Liver (tissue), 9 donors: ENCODE measurements around the gene WNT11. TPM values are rescaled to one million over a fixed set of nuclear protein-coding genes. Genes with fewer than 3 reads are reported as not detected.

Source experiments
- DNase-seq: peaks from one replicate; pipeline ENCODE4 v3.0.0-alpha.2; 2017; ENCODE audit warnings: low spot score
- H3K27ac ChIP-seq, 2 donors: one replicate each; pipeline ENCODE4 v1.7.0; 2013; ENCODE audit warnings: inconsistent platforms in 2 of 2, low read length in 2 of 2, control low read depth in 1 of 2, low read depth in 1 of 2, mild to moderate bottlenecking in 1 of 2
- H3K27me3 ChIP-seq, 4 donors: one replicate each; pipeline versions ENCODE4 v1.6.1 to v1.7.0; 2013; ENCODE audit warnings: low read length in 3 of 4, inconsistent platforms in 1 of 4, mild to moderate bottlenecking in 1 of 4, moderate library complexity in 1 of 4; ENCODE audit not compliant: control insufficient read depth in 4 of 4, insufficient read depth in 4 of 4
- H3K36me3 ChIP-seq, 4 donors: one replicate each; pipeline versions ENCODE4 v1.6.1 to v1.7.0; 2013; ENCODE audit warnings: low read length in 3 of 4, mild to moderate bottlenecking in 3 of 4, low read depth in 1 of 4, moderate library complexity in 1 of 4; ENCODE audit not compliant: control insufficient read depth in 4 of 4, insufficient read depth in 3 of 4
- H3K4me1 ChIP-seq, 4 donors: one replicate each; pipeline versions ENCODE4 v1.6.1 to v1.7.0; 2013; ENCODE audit warnings: low read length in 3 of 4, mild to moderate bottlenecking in 3 of 4, moderate library complexity in 1 of 4; ENCODE audit not compliant: control insufficient read depth in 4 of 4, insufficient read depth in 4 of 4
- H3K4me3 ChIP-seq, 3 donors: one replicate each; pipeline versions ENCODE4 v1.6.1 to v1.7.0; 2013; ENCODE audit warnings: low read length in 3 of 3, control low read depth in 1 of 3, low read depth in 1 of 3, mild to moderate bottlenecking in 1 of 3
- H3K9ac ChIP-seq, 2 donors: one replicate each; pipeline ENCODE4 v1.7.0; 2013; ENCODE audit warnings: low read length in 2 of 2, mild to moderate bottlenecking in 2 of 2, moderate library complexity in 2 of 2, control low read depth in 1 of 2, low read depth in 1 of 2
- H3K9me3 ChIP-seq, 4 donors: one replicate each; pipeline versions ENCODE4 v1.6.1 to v1.7.0; 2013; ENCODE audit warnings: low read length in 3 of 4; ENCODE audit not compliant: control insufficient read depth in 4 of 4
- EGR1 ChIP-seq, 2 donors: IDR thresholded peaks; 2 replicates each; pipeline ENCODE4 v1.6.1; 2016 to 2018; ENCODE audit warnings: antibody characterized with exemption in 2 of 2, low read depth in 2 of 2
- FOXA1 ChIP-seq: IDR thresholded peaks from 2 replicates; pipeline ENCODE4 v1.6.1; 2016; ENCODE audit warnings: antibody characterized with exemption
- FOXA2 ChIP-seq: IDR thresholded peaks from 2 replicates; pipeline ENCODE4 v1.6.1; 2016; ENCODE audit warnings: antibody characterized with exemption
- GABPA ChIP-seq, 2 donors: IDR thresholded peaks in 1 of 2; conservative IDR thresholded peaks in 1 of 2; 2 replicates each; pipeline ENCODE4 v1.6.1; 2016; ENCODE audit warnings: antibody characterized with exemption in 2 of 2, mild to moderate bottlenecking in 1 of 2, moderate library complexity in 1 of 2
- HNF4G ChIP-seq: IDR thresholded peaks from 2 replicates; pipeline ENCODE4 v1.6.1; 2016; ENCODE audit warnings: antibody characterized with exemption
- JUND ChIP-seq, 2 donors: IDR thresholded peaks; 2 replicates each; pipeline ENCODE4 v1.6.1; 2016; ENCODE audit warnings: antibody characterized with exemption in 2 of 2
- NR2F2 ChIP-seq: IDR thresholded peaks from 2 replicates; pipeline ENCODE4 v1.6.1; 2016; ENCODE audit warnings: antibody characterized with exemption
- RAD21 ChIP-seq, 2 donors: IDR thresholded peaks; 2 replicates each; pipeline ENCODE4 v1.6.1; 2016; ENCODE audit warnings: antibody characterized with exemption in 2 of 2, mild to moderate bottlenecking in 2 of 2
- SP1 ChIP-seq: IDR thresholded peaks from 2 replicates; pipeline ENCODE4 v1.6.1; 2018; ENCODE audit warnings: antibody characterized with exemption, mild to moderate bottlenecking
- YY1 ChIP-seq: IDR thresholded peaks from 2 replicates; pipeline ENCODE4 v1.6.1; 2016; ENCODE audit warnings: antibody characterized with exemption, mild to moderate bottlenecking
- WGBS: extraction: QIAGEN DNeasy Blood & Tissue Kit; methylation state at CpG from one replicate; pipeline ENCODE4 v1.1.7; 2013; 5-methylcytosine and 5-hydroxymethylcytosine counted together
- polyA plus RNA-seq, 2 donors: library from polyadenylated mRNA; stranded (reverse) in 1 of 2; unstranded in 1 of 2; fragments of 200-250 nt in 1 of 2; fragments of >200 nt in 1 of 2; fragmentation: Nextera tagmentation in 1 of 2; extraction: Ambion mirVana in 1 of 2; gene quantifications; one replicate each; pipeline versions ENCODE4 v1.2.1 to v1.2.3, GENCODE V29; 2013 to 2015
- total RNA-seq, 2 donors: library from RNA; depleted of rRNA; stranded (reverse); fragments of >200 nt; gene quantifications; one replicate each; pipeline ENCODE4 v1.2.3, GENCODE V29; 2014
- TF ChIP-seq, protein P1 (sequence below): fragments of 150-350 bp; IDR thresholded peaks from 2 replicates; pipeline ENCODE4 v1.5.1; 2017; ENCODE audit warnings: improper control_type of control experiment, low read depth, low read length; ENCODE audit not compliant: missing input control
- TF ChIP-seq, protein P2 (sequence below): IDR thresholded peaks from 2 replicates; pipeline ENCODE4 v1.6.1; 2016; ENCODE audit warnings: antibody characterized with exemption
- TF ChIP-seq, protein P3 (sequence below): IDR thresholded peaks from 2 replicates; pipeline ENCODE4 v1.6.1; 2016; ENCODE audit warnings: antibody characterized with exemption
- TF ChIP-seq, protein P4 (sequence below): IDR thresholded peaks from 2 replicates; pipeline ENCODE4 v1.6.1; 2016; ENCODE audit warnings: antibody characterized with exemption, mild to moderate bottlenecking
- TF ChIP-seq, protein P5 (sequence below): IDR thresholded peaks from 2 replicates; pipeline ENCODE4 v1.6.1; 2016; ENCODE audit warnings: antibody characterized with exemption
- donor health status: healthy.
- donor health status: healthy.
- donor health status: healthy.
- donor health status: healthy.
- donor health status: healthy.

Gene WNT11
- total and polyA plus RNA-seq, 4 donors = 1.1 to 4.8 (median 2.5) TPM

DNA sequence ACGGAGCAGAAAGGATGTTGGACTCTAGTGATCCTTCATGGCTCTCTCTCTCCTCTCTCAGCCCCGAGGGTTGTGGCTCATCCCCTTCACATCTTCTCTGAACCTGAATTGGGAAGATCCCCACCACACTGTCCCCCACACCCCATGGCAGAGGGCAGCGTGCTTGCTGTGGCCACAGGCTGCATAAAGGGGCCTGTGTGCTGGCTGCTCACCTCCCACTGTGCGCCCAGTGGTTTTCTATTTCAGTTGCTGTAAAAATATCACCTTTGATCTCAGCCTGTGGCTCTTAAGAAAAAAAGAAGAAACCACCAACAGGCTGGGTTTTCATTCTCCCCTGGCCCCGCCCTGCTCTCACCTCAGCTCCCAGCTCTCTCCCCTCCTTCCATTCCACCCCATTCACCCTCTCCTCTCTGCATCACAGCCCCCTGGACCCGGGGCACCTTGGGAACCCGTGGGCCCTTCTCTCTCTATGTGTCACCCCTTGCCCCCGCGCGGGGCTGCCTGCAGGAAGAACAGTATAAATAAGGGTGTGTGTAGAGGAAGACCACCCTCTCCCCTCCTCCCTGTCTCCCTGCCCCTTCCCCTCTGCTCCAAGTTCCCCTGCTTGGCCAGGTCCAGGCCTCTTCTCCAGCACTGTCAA, 25.8 kb upstream of the WNT11 start:
- TF ChIP-seq GABPA (IDR thresholded peaks at IDR 0.05 in 1 of 2, conservative IDR thresholded peaks at IDR 0.05 in 1 of 2) (no peak), RAD21 (IDR thresholded peaks at IDR 0.05) (no peak), FOXA1 (no peak)
- TF ChIP-seq, protein P1, sequence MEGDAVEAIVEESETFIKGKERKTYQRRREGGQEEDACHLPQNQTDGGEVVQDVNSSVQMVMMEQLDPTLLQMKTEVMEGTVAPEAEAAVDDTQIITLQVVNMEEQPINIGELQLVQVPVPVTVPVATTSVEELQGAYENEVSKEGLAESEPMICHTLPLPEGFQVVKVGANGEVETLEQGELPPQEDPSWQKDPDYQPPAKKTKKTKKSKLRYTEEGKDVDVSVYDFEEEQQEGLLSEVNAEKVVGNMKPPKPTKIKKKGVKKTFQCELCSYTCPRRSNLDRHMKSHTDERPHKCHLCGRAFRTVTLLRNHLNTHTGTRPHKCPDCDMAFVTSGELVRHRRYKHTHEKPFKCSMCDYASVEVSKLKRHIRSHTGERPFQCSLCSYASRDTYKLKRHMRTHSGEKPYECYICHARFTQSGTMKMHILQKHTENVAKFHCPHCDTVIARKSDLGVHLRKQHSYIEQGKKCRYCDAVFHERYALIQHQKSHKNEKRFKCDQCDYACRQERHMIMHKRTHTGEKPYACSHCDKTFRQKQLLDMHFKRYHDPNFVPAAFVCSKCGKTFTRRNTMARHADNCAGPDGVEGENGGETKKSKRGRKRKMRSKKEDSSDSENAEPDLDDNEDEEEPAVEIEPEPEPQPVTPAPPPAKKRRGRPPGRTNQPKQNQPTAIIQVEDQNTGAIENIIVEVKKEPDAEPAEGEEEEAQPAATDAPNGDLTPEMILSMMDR = no peak
- no peaks in the 10 kb centered on the region for H3K27me3 ChIP-seq
- H3K9me3 ChIP-seq = no peaks in the 10 kb centered on the region
- H3K4me1 ChIP-seq = peaks cover 2 to 32% (median 19%) of the 10 kb centered on the region in 4 donors
- H3K27ac ChIP-seq = no peak overlapping the region
- WGBS = 79% methylated on average over 10 of the region's 10 CpGs
- H3K9ac ChIP-seq = no peak overlapping the region
- no peak for DNase-seq
- H3K36me3 ChIP-seq = no peaks in the 10 kb centered on the region
- no peak overlapping the region for H3K4me3 ChIP-seq

DNA sequence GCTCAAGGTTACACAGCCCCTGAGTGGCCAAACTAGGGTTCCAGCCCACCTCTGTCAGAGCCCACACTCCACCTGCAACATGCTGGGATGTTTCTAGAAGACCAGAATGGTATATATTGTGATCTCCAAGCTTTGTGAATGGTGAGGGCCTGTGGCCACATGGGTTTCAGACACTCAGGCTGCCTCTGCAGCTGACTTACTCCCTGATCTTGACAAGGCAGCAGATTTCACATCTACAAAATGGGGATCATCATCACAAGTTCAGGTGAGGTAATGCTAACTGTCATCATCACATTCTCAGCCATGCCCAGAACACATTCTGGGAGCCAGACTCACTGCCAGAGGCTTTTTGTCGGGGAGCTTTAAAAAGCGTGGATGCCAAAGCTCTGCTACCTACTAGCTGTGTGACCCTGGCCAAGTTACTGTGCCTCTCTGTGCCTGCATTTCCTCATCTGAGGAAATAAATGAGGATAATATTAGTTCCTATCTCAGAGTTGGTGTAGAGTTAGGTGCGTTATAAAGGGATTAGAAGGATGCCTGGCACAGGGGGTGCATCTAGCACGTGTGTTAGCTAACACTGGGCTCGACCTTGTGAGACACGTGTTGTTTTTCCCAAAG, 24.9 kb upstream of the WNT11 start:
- Histone ChIP-seq H3K36me3 (no peaks in the 10 kb centered on the region), H3K9me3 (no peaks in the 10 kb centered on the region), H3K27ac (no peak overlapping the region), H3K27me3 (no peaks in the 10 kb centered on the region), H3K4me1 (peaks cover 2 to 27% (median 16%) of the 10 kb centered on the region in 4 donors), H3K9ac (no peak overlapping the region), H3K4me3 (no peak overlapping the region)
- no peak for DNase-seq
- 97% methylated on average over 6 of the region's 6 CpGs for WGBS
- TF ChIP-seq, protein P2, sequence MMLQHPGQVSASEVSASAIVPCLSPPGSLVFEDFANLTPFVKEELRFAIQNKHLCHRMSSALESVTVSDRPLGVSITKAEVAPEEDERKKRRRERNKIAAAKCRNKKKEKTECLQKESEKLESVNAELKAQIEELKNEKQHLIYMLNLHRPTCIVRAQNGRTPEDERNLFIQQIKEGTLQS = no peak
- no peak for TF ChIP-seq YY1

DNA sequence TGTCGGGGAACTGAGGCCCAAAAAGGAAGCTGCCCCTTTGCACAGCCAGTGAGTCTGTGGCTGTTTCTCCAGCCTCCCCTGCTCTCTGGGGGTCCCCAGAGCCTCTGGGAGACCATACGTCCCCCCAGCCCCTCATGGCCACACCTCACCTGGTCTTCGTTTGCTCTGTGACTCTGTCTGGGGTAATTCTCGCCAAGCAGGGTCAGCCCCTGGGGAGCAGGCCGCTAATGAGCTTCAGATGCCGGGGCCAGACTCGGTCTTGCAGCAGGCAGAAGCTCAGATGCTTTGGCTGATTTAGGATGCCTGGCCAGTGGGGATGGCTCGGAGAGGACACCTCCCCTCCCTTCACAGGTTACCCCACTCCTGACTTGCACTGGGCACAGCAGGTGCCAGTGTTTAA, 24.1 kb upstream of the WNT11 start:
- H3K27me3 ChIP-seq = no peaks in the 10 kb centered on the region
- TF ChIP-seq, protein P3, sequence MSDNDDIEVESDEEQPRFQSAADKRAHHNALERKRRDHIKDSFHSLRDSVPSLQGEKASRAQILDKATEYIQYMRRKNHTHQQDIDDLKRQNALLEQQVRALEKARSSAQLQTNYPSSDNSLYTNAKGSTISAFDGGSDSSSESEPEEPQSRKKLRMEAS = no peak
- TF ChIP-seq, protein P4, sequence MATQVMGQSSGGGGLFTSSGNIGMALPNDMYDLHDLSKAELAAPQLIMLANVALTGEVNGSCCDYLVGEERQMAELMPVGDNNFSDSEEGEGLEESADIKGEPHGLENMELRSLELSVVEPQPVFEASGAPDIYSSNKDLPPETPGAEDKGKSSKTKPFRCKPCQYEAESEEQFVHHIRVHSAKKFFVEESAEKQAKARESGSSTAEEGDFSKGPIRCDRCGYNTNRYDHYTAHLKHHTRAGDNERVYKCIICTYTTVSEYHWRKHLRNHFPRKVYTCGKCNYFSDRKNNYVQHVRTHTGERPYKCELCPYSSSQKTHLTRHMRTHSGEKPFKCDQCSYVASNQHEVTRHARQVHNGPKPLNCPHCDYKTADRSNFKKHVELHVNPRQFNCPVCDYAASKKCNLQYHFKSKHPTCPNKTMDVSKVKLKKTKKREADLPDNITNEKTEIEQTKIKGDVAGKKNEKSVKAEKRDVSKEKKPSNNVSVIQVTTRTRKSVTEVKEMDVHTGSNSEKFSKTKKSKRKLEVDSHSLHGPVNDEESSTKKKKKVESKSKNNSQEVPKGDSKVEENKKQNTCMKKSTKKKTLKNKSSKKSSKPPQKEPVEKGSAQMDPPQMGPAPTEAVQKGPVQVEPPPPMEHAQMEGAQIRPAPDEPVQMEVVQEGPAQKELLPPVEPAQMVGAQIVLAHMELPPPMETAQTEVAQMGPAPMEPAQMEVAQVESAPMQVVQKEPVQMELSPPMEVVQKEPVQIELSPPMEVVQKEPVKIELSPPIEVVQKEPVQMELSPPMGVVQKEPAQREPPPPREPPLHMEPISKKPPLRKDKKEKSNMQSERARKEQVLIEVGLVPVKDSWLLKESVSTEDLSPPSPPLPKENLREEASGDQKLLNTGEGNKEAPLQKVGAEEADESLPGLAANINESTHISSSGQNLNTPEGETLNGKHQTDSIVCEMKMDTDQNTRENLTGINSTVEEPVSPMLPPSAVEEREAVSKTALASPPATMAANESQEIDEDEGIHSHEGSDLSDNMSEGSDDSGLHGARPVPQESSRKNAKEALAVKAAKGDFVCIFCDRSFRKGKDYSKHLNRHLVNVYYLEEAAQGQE = no peak
- TF ChIP-seq EGR1 (IDR thresholded peaks at IDR 0.05; ENCODE audit: low read depth in 2 of 2) (no peak), HNF4G (no peak), RAD21 (IDR thresholded peaks at IDR 0.05) (no peak), FOXA2 (no peak), FOXA1 (no peak), SP1 (no peak), JUND (IDR thresholded peaks at IDR 0.05) (no peak), NR2F2 (no peak)
- TF ChIP-seq, protein P5, sequence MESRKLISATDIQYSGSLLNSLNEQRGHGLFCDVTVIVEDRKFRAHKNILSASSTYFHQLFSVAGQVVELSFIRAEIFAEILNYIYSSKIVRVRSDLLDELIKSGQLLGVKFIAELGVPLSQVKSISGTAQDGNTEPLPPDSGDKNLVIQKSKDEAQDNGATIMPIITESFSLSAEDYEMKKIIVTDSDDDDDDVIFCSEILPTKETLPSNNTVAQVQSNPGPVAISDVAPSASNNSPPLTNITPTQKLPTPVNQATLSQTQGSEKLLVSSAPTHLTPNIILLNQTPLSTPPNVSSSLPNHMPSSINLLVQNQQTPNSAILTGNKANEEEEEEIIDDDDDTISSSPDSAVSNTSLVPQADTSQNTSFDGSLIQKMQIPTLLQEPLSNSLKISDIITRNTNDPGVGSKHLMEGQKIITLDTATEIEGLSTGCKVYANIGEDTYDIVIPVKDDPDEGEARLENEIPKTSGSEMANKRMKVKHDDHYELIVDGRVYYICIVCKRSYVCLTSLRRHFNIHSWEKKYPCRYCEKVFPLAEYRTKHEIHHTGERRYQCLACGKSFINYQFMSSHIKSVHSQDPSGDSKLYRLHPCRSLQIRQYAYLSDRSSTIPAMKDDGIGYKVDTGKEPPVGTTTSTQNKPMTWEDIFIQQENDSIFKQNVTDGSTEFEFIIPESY = no peak
- TF ChIP-seq, protein P2 = no peak
- WGBS = 88% methylated on average over 8 of the region's 8 CpGs

More for the DNA sequence above, 24.1 kb upstream of the WNT11 start:
- Histone ChIP-seq H3K27ac (no peak overlapping the region), H3K9ac (no peak overlapping the region), H3K36me3 (no peaks in the 10 kb centered on the region), H3K4me3 (no peak overlapping the region), H3K9me3 (no peaks in the 10 kb centered on the region), H3K4me1 (peaks cover 2 to 23% (median 13%) of the 10 kb centered on the region in 4 donors)
- DNase-seq = no peak
